ENCODE data around the gene LHFPL3.

The LHFPL3 gene

GRCh38 chr7:104940023-104940710, 611.8 kb downstream of the LHFPL3 start:
- DNase-seq (ENCODE audit: extremely low read depth, low read depth) = no peak
- no peak for TF ChIP-seq CTCF (IDR thresholded peaks at IDR 0.05; ENCODE audit: low read depth, low read length)

- DNase-seq (ENCODE audit: extremely low read depth, low read depth) = no peak
Observed at GRCh38 chr7:104943502-104944343, 615.3 kb downstream of the LHFPL3 start.

GRCh38 chr7:104945599-104945956, 617.2 kb downstream of the LHFPL3 start:
- TF ChIP-seq CTCF (IDR thresholded peaks at IDR 0.05; ENCODE audit: low read depth, low read length) = no peak
- no peak for DNase-seq (ENCODE audit: extremely low read depth, low read depth)

More at GRCh38 chr7:104943502-104944343, 615.3 kb downstream of the LHFPL3 start:
- no peak for TF ChIP-seq CTCF (IDR thresholded peaks at IDR 0.05; ENCODE audit: low read depth, low read length)

- no peak for DNase-seq (ENCODE audit: extremely low read depth, low read depth)
- TF ChIP-seq CTCF (IDR thresholded peaks at IDR 0.05; ENCODE audit: low read depth, low read length) = no peak
Observed at GRCh38 chr7:104946338-104946737, 617.9 kb downstream of the LHFPL3 start.

GRCh38 chr7:104950006-104950405, 621.6 kb downstream of the LHFPL3 start:
- no peak for DNase-seq (ENCODE audit: extremely low read depth, low read depth)
- no peak for TF ChIP-seq CTCF (IDR thresholded peaks at IDR 0.05; ENCODE audit: low read depth, low read length)

GRCh38 chr7:104950754-104951153, 622.4 kb downstream of the LHFPL3 start:
- no peak for TF ChIP-seq CTCF (IDR thresholded peaks at IDR 0.05; ENCODE audit: low read depth, low read length)

GRCh38 chr7:104951546-104951945, 623.1 kb downstream of the LHFPL3 start:
- TF ChIP-seq CTCF (IDR thresholded peaks at IDR 0.05; ENCODE audit: low read depth, low read length) = no peak
- no peak for DNase-seq (ENCODE audit: extremely low read depth, low read depth)

More at GRCh38 chr7:104950754-104951153, 622.4 kb downstream of the LHFPL3 start:
- no peak for DNase-seq (ENCODE audit: extremely low read depth, low read depth)

All from AG09319 (cell line).